NCI-H774 (cell line): ENCODE measurements around the gene COQ5.
"Not testable (repeated sequence)": the region's sequence is repeated elsewhere in the genome, so short reads cannot be mapped to it uniquely, and the experiment has no call there.

Experiments used
- DNase-seq: peaks from one replicate; lab custom pipeline; 2025; lab: John Stamatoyannopoulos, UW

The COQ5 gene

GRCh38 chr12:120529641-120530417, 871 bp upstream of the COQ5 start:
- DNase-seq = peak; percentile 39

- DNase-seq = no peak
These were observed 6.4 kb downstream of the COQ5 start for GRCh38 chr12:120522568-120522967.

GRCh38 chr12:120519324-120519723, 9.6 kb downstream of the COQ5 start:
- DNase-seq = not testable (repeated sequence)

GRCh38 chr12:120515496-120515895, 13.5 kb downstream of the COQ5 start:
- DNase-seq = no peak

- no peak for DNase-seq
These were observed 15.0 kb downstream of the COQ5 start for GRCh38 chr12:120514002-120514401.

GRCh38 chr12:120508537-120508936, 20.4 kb downstream of the COQ5 start:
- no peak for DNase-seq

- DNase-seq = no peak
These were observed 24.4 kb downstream of the COQ5 start for GRCh38 chr12:120504587-120504986.

GRCh38 chr12:120500581-120500980, 28.4 kb downstream of the COQ5 start:
- DNase-seq = no peak

GRCh38 chr12:120498870-120499515, 30.0 kb downstream of the COQ5 start:
- no peak for DNase-seq

- no peak for DNase-seq
These were observed 31.3 kb downstream of the COQ5 start for GRCh38 chr12:120497524-120498150.

GRCh38 chr12:120496413-120497340, 32.3 kb downstream of the COQ5 start:
- DNase-seq = peak; percentile 44

- DNase-seq = peak; percentile 96
These were observed 33.1 kb downstream of the COQ5 start, which contains the start of gene DYNLL1 for GRCh38 chr12:120495731-120496412. TSS of gene DYNLL1 (plus strand) at chr12:120496113. CDS start at chr12:120496422, 309 bp downstream.

GRCh38 chr12:120495186-120495730, 33.7 kb downstream of the COQ5 start:
- DNase-seq = no peak

GRCh38 chr12:120490833-120491512, 38.0 kb downstream of the COQ5 start:
- no peak for DNase-seq

GRCh38 chr12:120490325-120490724, 38.6 kb downstream of the COQ5 start:
- no peak for DNase-seq

- no peak for DNase-seq
These were observed 39.9 kb downstream of the COQ5 start for GRCh38 chr12:120489018-120489417.

- DNase-seq = no peak
These were observed 40.8 kb downstream of the COQ5 start for GRCh38 chr12:120488057-120488640.

- DNase-seq = not testable (repeated sequence)
These were observed 41.4 kb downstream of the COQ5 start for GRCh38 chr12:120487552-120487951.

GRCh38 chr12:120485961-120486881, 42.7 kb downstream of the COQ5 start:
- DNase-seq = no peak
